Stimulated activated CD8-positive, alpha-beta memory T cell treated with anti-CD3 and anti-CD28 coated beads, Interleukin-15, amount 100 ng/mL, for 24 hours (primary cell): Measurements from ENCODE around the gene GDF10.

ENCODE experiments used
- DNase-seq: peaks from one replicate; pipeline ENCODE4 v3.0.0-alpha.2; 2020; ENCODE audit warnings: low read depth

Gene GDF10

DNA sequence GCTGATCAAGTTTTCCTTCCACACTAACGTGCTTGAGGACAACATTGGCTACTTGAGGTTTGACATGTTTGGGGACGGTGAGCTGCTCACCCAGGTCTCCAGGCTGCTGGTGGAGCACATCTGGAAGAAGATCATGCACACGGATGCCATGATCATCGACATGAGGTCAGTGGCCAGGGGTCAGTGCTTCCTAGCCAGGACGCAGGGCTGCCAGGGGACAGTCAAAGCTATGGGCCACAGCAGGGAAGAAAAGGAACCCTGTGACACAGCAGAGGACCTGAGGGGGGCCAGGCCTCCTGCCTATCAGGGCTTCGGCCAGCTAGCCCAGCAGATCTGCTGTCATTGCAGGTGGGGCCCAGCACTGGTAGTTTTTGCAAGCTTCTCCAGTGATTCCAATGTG is 53.4 kb downstream of the GDF10 start:
- DNase-seq = no peak

DNA sequence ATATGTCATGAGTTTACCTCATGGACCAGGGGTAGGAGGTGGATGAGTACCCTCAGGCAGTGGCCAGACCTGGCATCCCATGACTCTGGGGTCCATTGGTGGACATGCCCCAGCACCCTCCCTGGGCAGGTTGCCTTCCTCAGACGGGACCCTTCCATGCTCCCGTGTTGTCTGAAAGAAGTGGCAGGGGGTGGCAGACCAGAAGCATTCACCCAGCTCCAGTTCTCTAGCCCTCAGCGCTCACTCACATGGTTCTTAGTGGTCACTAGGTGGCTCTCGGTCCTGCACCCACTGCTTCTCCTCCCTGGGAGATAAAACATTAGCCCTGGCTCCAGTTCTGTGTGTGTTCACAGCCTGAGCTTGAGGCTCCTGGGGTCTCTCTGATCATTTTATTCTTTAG is 54.2 kb downstream of the GDF10 start:
- no peak for DNase-seq

DNA sequence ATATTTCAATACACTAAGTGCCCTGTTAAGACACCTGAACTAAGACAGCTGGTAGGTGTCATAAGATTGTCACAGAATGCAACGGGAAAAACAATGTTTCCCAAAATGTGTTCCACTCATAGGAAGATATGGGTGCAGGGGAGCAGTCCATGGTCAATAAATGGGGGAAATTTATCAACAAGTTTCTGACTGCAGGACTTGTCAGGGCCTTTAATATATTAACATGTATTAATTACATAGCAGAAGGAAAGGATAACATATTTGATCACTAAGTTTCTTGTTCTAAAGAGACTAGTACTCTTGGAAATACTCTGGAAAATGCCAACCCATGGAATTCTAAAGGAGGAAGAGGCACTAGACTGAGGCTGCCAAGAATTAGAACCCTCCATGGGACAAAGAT is 54.9 kb downstream of the GDF10 start:
- DNase-seq = no peak

DNA sequence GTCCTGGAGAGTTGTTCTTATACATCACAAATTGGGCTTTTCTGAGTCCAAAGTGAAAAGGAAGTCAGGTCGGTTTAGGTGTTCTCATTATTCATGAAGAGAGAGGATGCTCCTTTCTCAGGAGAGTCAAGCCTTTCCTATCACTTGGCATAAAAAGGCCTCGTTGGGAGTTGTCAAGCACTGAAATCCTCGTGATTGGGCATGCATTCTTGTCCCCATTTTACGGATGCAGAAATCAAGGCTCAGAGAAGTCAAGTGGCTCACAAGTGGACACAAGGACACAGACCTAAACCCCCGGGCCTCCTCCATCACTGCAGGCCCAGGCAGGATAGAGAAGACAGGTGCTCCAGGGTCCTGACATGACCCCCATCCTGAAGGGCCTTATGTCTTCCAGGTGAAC is 56.7 kb downstream of the GDF10 start:
- DNase-seq = no peak

DNA sequence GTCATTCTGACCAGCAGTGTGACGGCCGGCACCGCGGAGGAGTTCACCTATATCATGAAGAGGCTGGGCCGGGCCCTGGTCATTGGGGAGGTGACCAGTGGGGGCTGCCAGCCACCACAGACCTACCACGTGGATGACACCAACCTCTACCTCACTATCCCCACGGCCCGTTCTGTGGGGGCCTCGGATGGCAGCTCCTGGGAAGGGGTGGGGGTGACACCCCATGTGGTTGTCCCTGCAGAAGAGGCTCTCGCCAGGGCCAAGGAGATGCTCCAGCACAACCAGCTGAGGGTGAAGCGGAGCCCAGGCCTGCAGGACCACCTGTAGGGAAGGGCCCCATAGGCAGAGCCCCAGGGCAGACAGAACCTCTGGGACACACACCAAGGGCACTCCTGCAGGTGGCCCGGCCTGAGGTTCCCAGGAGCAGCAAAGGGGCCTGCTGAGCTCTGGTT is 57.2 kb downstream of the GDF10 start:
- no peak for DNase-seq

DNA sequence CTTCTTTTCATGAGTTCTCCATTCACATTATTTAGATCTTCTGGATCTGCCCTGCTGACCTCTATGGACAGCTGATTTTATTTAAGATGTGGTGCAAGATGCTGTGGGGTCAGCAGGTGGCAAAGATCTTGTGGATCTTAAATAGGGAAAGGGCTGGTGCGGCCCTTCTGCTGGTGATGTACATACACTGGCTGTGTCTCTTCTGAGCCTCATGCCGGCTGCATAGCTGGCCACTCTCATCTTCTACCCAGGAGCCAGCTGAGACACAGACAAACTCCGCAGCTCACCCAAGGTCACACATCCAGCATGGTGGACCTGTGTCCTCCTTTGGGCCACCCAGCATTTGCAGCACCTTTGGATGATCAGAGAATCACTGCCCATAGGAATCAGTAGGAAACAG is 57.9 kb downstream of the GDF10 start:
- DNase-seq = no peak

DNA sequence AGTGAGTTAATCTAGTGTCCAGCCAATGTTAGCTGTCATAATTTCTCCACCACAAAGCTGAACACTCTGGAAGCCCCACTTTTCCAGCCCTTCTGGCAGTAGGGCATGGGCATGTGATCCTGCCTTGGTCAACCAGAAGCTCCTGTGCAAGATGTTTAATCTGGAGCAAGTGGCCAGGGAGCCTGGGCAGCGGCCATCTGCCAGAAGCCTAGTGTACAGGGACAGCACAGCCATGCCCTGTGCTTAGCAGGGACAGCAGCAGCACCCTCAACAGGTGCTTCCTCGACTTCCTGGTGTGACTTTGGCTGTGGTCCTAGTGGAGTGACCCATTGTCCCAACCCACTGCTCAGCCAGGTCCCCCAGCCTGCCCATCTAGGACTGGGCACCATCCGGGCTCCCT is 58.5 kb downstream of the GDF10 start:
- DNase-seq = no peak

DNA sequence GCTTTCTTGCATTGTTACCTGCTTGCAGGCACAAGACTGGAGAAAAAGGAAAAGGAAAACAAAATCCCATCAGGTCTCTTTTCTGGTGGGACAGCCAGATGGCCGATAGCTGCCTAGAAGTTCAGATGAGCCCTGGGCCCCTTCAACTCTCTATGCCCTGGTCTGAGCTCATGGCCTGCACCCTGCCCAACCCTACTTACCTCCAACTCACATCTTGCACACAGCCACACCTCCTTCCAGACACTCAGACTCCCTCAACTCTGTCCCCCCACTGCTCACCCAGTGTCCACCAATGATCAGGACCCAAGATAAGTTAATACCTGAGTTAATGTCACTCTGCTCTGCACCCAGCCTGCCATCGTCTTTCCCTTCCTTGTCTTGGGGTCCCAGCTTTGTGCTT is 59.1 kb downstream of the GDF10 start:
- DNase-seq = no peak

DNA sequence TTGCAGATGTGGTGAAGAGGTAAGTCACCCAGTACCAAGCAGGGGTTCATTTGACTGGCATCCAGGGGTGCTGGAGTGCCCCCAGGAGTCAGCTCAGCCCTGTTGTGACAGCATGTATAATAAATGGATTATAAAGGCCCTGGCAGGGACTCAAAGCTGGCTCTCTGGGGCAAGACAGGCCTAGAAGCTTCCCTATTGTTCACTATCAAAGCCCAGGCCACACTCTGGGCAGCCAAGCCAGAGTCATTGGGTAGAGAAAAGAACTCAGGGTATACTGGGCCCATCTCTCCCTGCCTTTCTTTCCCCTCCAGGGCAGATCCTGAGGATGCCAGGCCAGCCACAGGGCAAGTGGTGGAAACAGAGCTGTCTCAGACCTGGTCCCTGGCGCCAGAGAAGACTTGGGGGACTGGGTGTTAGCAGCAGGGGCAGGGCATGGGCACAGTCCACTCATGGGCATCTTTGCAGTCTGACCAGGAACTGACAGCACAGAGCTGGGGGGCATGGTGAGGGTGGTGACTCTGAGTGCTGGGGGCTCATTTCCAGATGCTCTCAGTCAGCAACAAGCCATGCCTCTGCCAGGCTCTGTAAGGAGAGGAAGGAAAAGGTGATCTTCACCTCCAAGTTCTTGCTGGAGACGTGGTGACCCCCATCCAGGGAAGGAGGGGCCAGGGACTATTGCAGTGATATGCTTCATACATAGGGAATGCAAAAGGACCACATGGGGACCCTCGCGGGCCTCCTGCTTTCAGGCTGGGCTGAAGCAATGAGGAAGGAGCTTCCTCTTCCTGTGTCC is 59.8 kb downstream of the GDF10 start:
- no peak for DNase-seq

DNA sequence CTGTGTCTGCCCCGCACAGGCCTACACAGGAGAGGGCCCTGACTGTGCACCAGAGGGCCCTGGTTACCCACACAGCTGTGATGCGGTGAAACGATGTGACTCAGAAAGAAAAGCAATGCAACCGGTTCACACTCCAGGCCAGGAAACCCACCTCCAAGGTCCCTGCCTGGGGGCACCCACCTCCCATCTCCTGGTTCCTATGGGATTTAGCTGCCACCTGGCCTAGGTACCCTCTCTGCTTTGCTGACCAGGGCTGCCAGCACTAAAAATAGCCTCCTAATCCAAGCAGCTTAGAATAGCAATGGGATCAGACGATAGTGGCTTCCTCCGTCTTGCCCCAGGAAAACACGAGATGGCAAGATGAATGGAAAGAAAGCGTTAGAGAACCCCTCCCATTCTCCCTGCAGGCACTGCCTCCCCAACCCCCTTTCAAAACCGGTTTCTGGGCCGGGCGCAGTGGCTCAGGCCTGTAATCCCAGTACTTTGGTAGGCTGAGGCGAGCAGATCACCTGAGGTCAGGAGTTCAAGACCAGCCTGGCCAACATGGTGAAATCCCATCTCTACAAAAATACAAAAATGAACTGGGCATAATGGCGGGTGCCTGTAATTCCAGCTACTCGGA is 60.5 kb downstream of the GDF10 start:
- DNase-seq = no peak

DNA sequence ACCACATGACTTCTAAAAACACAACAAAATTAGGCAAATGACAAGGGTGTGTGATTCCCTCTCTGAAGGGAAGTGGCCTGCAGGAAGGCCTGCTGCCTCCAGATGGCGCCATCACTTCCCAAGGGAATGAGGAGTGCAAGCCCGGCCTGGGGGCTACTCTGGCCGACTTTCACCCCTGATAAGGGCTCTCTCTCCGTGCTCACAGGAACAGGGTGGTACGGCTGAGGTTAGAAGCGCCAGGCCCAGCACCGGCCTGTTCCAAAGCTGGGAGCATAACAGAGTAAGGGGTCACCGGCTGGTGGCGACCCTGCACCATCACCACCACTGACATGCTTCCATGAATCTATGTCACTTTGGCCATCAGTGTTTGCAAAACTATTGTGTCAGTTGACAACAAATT is 61.3 kb downstream of the GDF10 start:
- no peak for DNase-seq

DNA sequence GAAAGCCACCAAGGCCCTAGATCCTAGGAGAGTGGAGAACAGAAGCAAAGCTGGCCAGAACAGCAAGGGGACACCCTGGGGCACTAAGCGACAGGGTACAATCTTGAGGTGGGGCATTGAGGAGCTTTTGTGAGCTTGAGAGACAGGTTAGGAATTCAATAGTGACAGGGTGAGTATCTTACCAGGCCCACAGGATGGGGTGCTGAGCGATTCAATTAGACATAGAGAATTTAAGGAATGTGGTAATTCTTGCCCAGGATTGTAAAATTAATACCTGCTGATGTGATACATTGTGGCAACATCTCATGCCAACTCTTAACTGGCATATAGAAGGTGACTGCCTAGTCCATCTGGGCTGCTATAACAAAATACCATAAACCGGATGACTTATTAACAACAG is 62.2 kb downstream of the GDF10 start:
- DNase-seq = no peak
